ENCODE measurements around the gene STARD10. TPM values are rescaled to one million over a fixed set of nuclear protein-coding genes. Genes with fewer than 3 reads are reported as not detected.

STARD10 gene
- total and polyA plus RNA-seq, 2 experiments from 2014 or later: 16.6 to 20.5 TPM

GRCh38 chr11:72744474-72744873, 49.4 kb downstream of the STARD10 start:
- no peak for ATAC-seq
- no peak overlapping the region for H3K4me3 ChIP-seq
- H3K27me3 Mint-ChIP-seq (ENCODE audit: insufficient read depth, low read depth, poor library complexity): peaks cover 2% of the 10 kb centered on the region
- H3K9me2 ChIP-seq (ENCODE audit: insufficient read depth): no peaks in the 10 kb centered on the region
- peaks cover 45% of the 10 kb centered on the region for H3K4me1 Mint-ChIP-seq
- no peak overlapping the region for H2AFZ ChIP-seq
- H3K36me3 Mint-ChIP-seq (ENCODE audit: low read depth): no peaks in the 10 kb centered on the region; the same call in 1 of the 3 replicates
- H3K4me1 ChIP-seq (ENCODE audit: insufficient read depth): peaks cover 23% of the 10 kb centered on the region
- H3K27ac ChIP-seq (ENCODE audit: low read depth): no peak overlapping the region
- no peaks in the 10 kb centered on the region for H3K27me3 ChIP-seq (ENCODE audit: insufficient read depth)
- peaks cover 22% of the 10 kb centered on the region for H4K20me1 ChIP-seq (replicated peaks; ENCODE audit: insufficient read depth)
- TF ChIP-seq CTCF (conservative IDR thresholded peaks at IDR 0.05; ENCODE audit: low read depth in 2 of 2): no peak
- no peak for TF ChIP-seq STAT1 (IDR thresholded peaks at IDR 0.05; ENCODE audit: unreplicated experiment)
- no peak for TF ChIP-seq CREB1 (CRISPR knock-in tag; IDR thresholded peaks at IDR 0.05; ENCODE audit: low read depth)
- TF ChIP-seq EZH2 (IDR thresholded peaks at IDR 0.05; ENCODE audit: low read depth, unreplicated experiment): no peak
- no peak for TF ChIP-seq JUNB (IDR thresholded peaks at IDR 0.05; ENCODE audit: unreplicated experiment)
- TF ChIP-seq ZNF114 (CRISPR knock-in tag; IDR thresholded peaks at IDR 0.05): no peak
- TF ChIP-seq REST (IDR thresholded peaks at IDR 0.05; ENCODE audit: unreplicated experiment): no peak
- no peak for TF ChIP-seq NANOG (IDR thresholded peaks at IDR 0.05; ENCODE audit: borderline replicate concordance)
- no peak for TF ChIP-seq EZH2phosphoT487 (IDR thresholded peaks at IDR 0.05; ENCODE audit: unreplicated experiment)
- no peak for TF ChIP-seq POLR2AphosphoS5 (IDR thresholded peaks at IDR 0.05; ENCODE audit: low read depth)
- TF ChIP-seq ETS1 (IDR thresholded peaks at IDR 0.05): no peak
- H3K4me3 Mint-ChIP-seq: no peak overlapping the region
- peaks cover 74% of the 10 kb centered on the region for H3K79me2 ChIP-seq (replicated peaks; ENCODE audit: insufficient read depth)
- H3F3A ChIP-seq (replicated peaks; ENCODE audit: low read depth): 0 out of 2 replicates have a peak, but pooled peaks cover 2% of the 10 kb centered on the region
- no peak overlapping the region for H3K4me2 ChIP-seq
- H3K9me3 Mint-ChIP-seq: no peaks in the 10 kb centered on the region
- DNase-seq (ENCODE audit: low spot score): no peak
- peak overlapping the region; percentile 62; the same call in 1 of the 2 replicates for H3K27ac Mint-ChIP-seq
- no peaks in the 10 kb centered on the region for H3K36me3 ChIP-seq (ENCODE audit: insufficient read depth)

Measured in GM23338 (cell line).